AG20443 (cell line): ENCODE data around the gene DNAJC11.
"Not testable (repeated sequence)": the region's sequence is repeated elsewhere in the genome, so short reads cannot be mapped to it uniquely, and the experiment has no call there.

Experiments
- DNase-seq: peaks from one replicate; pipeline ENCODE4 v3.0.0; 2012; ENCODE audit warnings: low spot score, mixed read lengths

DNAJC11 gene

GRCh38 chr1:6651909-6652308 lies 49.7 kb downstream of the DNAJC11 start:
- DNase-seq: no peak

- no peak for DNase-seq
These were observed 53.1 kb downstream of the DNAJC11 start for GRCh38 chr1:6648556-6648955.

- peak; percentile 80 for DNase-seq
These were observed 55.0 kb downstream of the DNAJC11 start for GRCh38 chr1:6646499-6647148.

GRCh38 chr1:6645018-6645417 lies 56.6 kb downstream of the DNAJC11 start:
- DNase-seq: no peak

GRCh38 chr1:6640867-6641266 lies 60.7 kb downstream of the DNAJC11 start:
- DNase-seq: not testable (repeated sequence)

GRCh38 chr1:6638226-6638625 lies 63.4 kb downstream of the DNAJC11 start:
- peak; percentile 88 for DNase-seq

- DNase-seq: no peak
These were observed 63.8 kb downstream of the DNAJC11 start for GRCh38 chr1:6637770-6638169.

- not testable (repeated sequence) for DNase-seq
These were observed 64.8 kb downstream of the DNAJC11 start for GRCh38 chr1:6636778-6637177.

- no peak for DNase-seq
These were observed 65.5 kb downstream of the DNAJC11 start for GRCh38 chr1:6635910-6636760.

- no peak for DNase-seq
These were observed 66.3 kb downstream of the DNAJC11 start for GRCh38 chr1:6635161-6635909.

GRCh38 chr1:6634371-6635052 lies 67.1 kb downstream of the DNAJC11 start:
- peak; percentile 63 for DNase-seq

GRCh38 chr1:6632588-6633514 lies 68.8 kb downstream of the DNAJC11 start:
- DNase-seq: no peak

GRCh38 chr1:6631058-6631457 lies 70.6 kb downstream of the DNAJC11 start:
- DNase-seq: no peak

- no peak for DNase-seq
These were observed 71.6 kb downstream of the DNAJC11 start for GRCh38 chr1:6630027-6630426.

GRCh38 chr1:6628971-6629479 lies 72.6 kb downstream of the DNAJC11 start:
- DNase-seq: no peak

GRCh38 chr1:6627841-6628545 lies 73.6 kb downstream of the DNAJC11 start:
- no peak for DNase-seq

- DNase-seq: no peak
These were observed 74.6 kb downstream of the DNAJC11 start for GRCh38 chr1:6627031-6627430.

- peak; percentile 76 for DNase-seq
These were observed 75.9 kb downstream of the DNAJC11 start for GRCh38 chr1:6625584-6626149.

- peak; percentile 95 for DNase-seq
These were observed 76.7 kb downstream of the DNAJC11 start, which contains the start of gene THAP3 for GRCh38 chr1:6624710-6625583. THAP3 (plus strand) TSS chr1:6624868; CDS start chr1:6625219, 351 bp downstream.
